ENCODE data around the gene S100A2. TPM values are rescaled to one million over a fixed set of nuclear protein-coding genes. Genes with fewer than 3 reads are reported as not detected.

Gene S100A2
- total and polyA plus RNA-seq, 2 experiments from 2014 or later = 0.66 to 0.89 TPM

DNA sequence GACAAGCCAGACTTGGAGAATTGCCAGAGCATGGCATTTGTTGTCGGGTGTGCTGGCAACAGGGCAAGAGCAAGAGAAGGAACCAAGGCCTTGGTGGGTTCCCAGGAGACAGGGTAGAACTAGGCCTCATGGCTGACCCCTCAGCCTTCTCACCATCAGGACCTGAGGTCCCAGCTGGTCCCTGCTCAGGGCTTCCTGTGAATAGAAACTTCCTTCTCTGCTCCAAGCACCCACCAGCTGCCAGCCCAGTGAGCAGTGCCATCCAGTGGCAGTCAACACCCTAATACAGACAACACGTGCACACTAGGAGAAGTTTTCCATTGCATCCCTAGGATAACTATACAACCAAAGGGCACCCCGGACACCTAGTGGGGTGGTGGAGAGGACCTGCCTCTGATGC lies 52.6 kb downstream of the S100A2 start (continued):
- no peak for TF ChIP-seq JUNB (IDR thresholded peaks at IDR 0.05; ENCODE audit: unreplicated experiment)
- TF ChIP-seq EZH2phosphoT487 (IDR thresholded peaks at IDR 0.05; ENCODE audit: unreplicated experiment) = no peak
- TF ChIP-seq ZNF114 (CRISPR knock-in tag; IDR thresholded peaks at IDR 0.05) = no peak
- TF ChIP-seq, protein P1, sequence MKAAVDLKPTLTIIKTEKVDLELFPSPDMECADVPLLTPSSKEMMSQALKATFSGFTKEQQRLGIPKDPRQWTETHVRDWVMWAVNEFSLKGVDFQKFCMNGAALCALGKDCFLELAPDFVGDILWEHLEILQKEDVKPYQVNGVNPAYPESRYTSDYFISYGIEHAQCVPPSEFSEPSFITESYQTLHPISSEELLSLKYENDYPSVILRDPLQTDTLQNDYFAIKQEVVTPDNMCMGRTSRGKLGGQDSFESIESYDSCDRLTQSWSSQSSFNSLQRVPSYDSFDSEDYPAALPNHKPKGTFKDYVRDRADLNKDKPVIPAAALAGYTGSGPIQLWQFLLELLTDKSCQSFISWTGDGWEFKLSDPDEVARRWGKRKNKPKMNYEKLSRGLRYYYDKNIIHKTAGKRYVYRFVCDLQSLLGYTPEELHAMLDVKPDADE (IDR thresholded peaks at IDR 0.05) = no peak
- TF ChIP-seq, protein P2, sequence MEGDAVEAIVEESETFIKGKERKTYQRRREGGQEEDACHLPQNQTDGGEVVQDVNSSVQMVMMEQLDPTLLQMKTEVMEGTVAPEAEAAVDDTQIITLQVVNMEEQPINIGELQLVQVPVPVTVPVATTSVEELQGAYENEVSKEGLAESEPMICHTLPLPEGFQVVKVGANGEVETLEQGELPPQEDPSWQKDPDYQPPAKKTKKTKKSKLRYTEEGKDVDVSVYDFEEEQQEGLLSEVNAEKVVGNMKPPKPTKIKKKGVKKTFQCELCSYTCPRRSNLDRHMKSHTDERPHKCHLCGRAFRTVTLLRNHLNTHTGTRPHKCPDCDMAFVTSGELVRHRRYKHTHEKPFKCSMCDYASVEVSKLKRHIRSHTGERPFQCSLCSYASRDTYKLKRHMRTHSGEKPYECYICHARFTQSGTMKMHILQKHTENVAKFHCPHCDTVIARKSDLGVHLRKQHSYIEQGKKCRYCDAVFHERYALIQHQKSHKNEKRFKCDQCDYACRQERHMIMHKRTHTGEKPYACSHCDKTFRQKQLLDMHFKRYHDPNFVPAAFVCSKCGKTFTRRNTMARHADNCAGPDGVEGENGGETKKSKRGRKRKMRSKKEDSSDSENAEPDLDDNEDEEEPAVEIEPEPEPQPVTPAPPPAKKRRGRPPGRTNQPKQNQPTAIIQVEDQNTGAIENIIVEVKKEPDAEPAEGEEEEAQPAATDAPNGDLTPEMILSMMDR (conservative IDR thresholded peaks at IDR 0.05; ENCODE audit: low read depth in 2 of 2) = no peak
- TF ChIP-seq EZH2 (IDR thresholded peaks at IDR 0.05; ENCODE audit: low read depth, unreplicated experiment) = no peak
- TF ChIP-seq ZNF331 (CRISPR knock-in tag; IDR thresholded peaks at IDR 0.05; ENCODE audit: low read depth) = no peak
- TF ChIP-seq CREB1 (CRISPR knock-in tag; IDR thresholded peaks at IDR 0.05; ENCODE audit: low read depth) = no peak
- TF ChIP-seq, protein P3, sequence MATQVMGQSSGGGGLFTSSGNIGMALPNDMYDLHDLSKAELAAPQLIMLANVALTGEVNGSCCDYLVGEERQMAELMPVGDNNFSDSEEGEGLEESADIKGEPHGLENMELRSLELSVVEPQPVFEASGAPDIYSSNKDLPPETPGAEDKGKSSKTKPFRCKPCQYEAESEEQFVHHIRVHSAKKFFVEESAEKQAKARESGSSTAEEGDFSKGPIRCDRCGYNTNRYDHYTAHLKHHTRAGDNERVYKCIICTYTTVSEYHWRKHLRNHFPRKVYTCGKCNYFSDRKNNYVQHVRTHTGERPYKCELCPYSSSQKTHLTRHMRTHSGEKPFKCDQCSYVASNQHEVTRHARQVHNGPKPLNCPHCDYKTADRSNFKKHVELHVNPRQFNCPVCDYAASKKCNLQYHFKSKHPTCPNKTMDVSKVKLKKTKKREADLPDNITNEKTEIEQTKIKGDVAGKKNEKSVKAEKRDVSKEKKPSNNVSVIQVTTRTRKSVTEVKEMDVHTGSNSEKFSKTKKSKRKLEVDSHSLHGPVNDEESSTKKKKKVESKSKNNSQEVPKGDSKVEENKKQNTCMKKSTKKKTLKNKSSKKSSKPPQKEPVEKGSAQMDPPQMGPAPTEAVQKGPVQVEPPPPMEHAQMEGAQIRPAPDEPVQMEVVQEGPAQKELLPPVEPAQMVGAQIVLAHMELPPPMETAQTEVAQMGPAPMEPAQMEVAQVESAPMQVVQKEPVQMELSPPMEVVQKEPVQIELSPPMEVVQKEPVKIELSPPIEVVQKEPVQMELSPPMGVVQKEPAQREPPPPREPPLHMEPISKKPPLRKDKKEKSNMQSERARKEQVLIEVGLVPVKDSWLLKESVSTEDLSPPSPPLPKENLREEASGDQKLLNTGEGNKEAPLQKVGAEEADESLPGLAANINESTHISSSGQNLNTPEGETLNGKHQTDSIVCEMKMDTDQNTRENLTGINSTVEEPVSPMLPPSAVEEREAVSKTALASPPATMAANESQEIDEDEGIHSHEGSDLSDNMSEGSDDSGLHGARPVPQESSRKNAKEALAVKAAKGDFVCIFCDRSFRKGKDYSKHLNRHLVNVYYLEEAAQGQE (IDR thresholded peaks at IDR 0.05; ENCODE audit: unreplicated experiment) = no peak
- no peak for TF ChIP-seq STAT1 (IDR thresholded peaks at IDR 0.05; ENCODE audit: unreplicated experiment)

Other genes with a start within 250 kb of the S100A2 start
- gene PGLYRP4, start 217.0 kb downstream of the S100A2 start, total RNA-seq (2014; rRNA removed; shearing (Covaris generic)) = not detected in 2 replicates
- gene PGLYRP4, start 217.0 kb downstream of the S100A2 start, polyA plus RNA-seq (2016; fragmentation: Nextera tagmentation; extraction: Ambion mirVana) = not detected in 2 replicates
- not detected in 2 replicates for gene S100A9, start 208.0 kb downstream of the S100A2 start, total RNA-seq (2014; rRNA removed; shearing (Covaris generic))
- not detected in 2 replicates for gene S100A9, start 208.0 kb downstream of the S100A2 start, polyA plus RNA-seq (2016; fragmentation: Nextera tagmentation; extraction: Ambion mirVana)
- not detected in 2 replicates for gene S100A12, start 190.2 kb downstream of the S100A2 start, total RNA-seq (2014; rRNA removed; shearing (Covaris generic))
- not detected in 2 replicates for gene S100A12, start 190.2 kb downstream of the S100A2 start, polyA plus RNA-seq (2016; fragmentation: Nextera tagmentation; extraction: Ambion mirVana)
- gene S100A8, start 174.8 kb downstream of the S100A2 start, total RNA-seq (2014; rRNA removed; shearing (Covaris generic)) = not detected in 2 replicates
- gene S100A8, start 174.8 kb downstream of the S100A2 start, polyA plus RNA-seq (2016; fragmentation: Nextera tagmentation; extraction: Ambion mirVana) = not detected in 2 replicates
- gene S100A7A, start 149.3 kb downstream of the S100A2 start, total RNA-seq (2014; rRNA removed; shearing (Covaris generic)) = not detected in 2 replicates
- not detected in 2 replicates for gene S100A7A, start 149.3 kb downstream of the S100A2 start, polyA plus RNA-seq (2016; fragmentation: Nextera tagmentation; extraction: Ambion mirVana)
- not detected in 2 replicates for gene S100A7, start 105.2 kb downstream of the S100A2 start, total RNA-seq (2014; rRNA removed; shearing (Covaris generic))
- not detected in 2 replicates for gene S100A7, start 105.2 kb downstream of the S100A2 start, polyA plus RNA-seq (2016; fragmentation: Nextera tagmentation; extraction: Ambion mirVana)
- 7.3 and 9.4 TPM in 2 replicates for gene S100A6, start 29.9 kb downstream of the S100A2 start, total RNA-seq (2014; rRNA removed; shearing (Covaris generic))
- 77.5 and 98.0 TPM in 2 replicates for gene S100A6, start 29.9 kb downstream of the S100A2 start, polyA plus RNA-seq (2016; fragmentation: Nextera tagmentation; extraction: Ambion mirVana)
- not detected in 2 replicates for gene S100A5, start 24.9 kb downstream of the S100A2 start, total RNA-seq (2014; rRNA removed; shearing (Covaris generic))
- gene S100A5, start 24.9 kb downstream of the S100A2 start, polyA plus RNA-seq (2016; fragmentation: Nextera tagmentation; extraction: Ambion mirVana) = 0.47 TPM in 1 of 2 replicates, not detected in the other
- gene S100A4, start 20.0 kb downstream of the S100A2 start, total RNA-seq (2014; rRNA removed; shearing (Covaris generic)) = 8.2 and 14.2 TPM in 2 replicates
- gene S100A4, start 20.0 kb downstream of the S100A2 start, polyA plus RNA-seq (2016; fragmentation: Nextera tagmentation; extraction: Ambion mirVana) = 34.6 and 36.0 TPM in 2 replicates
- not detected in 2 replicates for gene S100A3, start 16.6 kb downstream of the S100A2 start, total RNA-seq (2014; rRNA removed; shearing (Covaris generic))
- not detected in 2 replicates for gene S100A3, start 16.6 kb downstream of the S100A2 start, polyA plus RNA-seq (2016; fragmentation: Nextera tagmentation; extraction: Ambion mirVana)
- 10.6 and 20.4 TPM in 2 replicates for gene S100A16, start 47.3 kb upstream of the S100A2 start, total RNA-seq (2014; rRNA removed; shearing (Covaris generic))
- gene S100A16, start 47.3 kb upstream of the S100A2 start, polyA plus RNA-seq (2016; fragmentation: Nextera tagmentation; extraction: Ambion mirVana) = 10.5 and 13.0 TPM in 2 replicates
- 0.28 TPM in 1 of 2 replicates, not detected in the other for gene S100A14, start 50.5 kb upstream of the S100A2 start, total RNA-seq (2014; rRNA removed; shearing (Covaris generic))
- gene S100A14, start 50.5 kb upstream of the S100A2 start, polyA plus RNA-seq (2016; fragmentation: Nextera tagmentation; extraction: Ambion mirVana) = 0.53 and 0.64 TPM in 2 replicates
- gene S100A13, start 61.7 kb upstream of the S100A2 start, total RNA-seq (2014; rRNA removed; shearing (Covaris generic)) = 32.7 and 35.3 TPM in 2 replicates
- 165 and 182 TPM in 2 replicates for gene S100A13, start 61.7 kb upstream of the S100A2 start, polyA plus RNA-seq (2016; fragmentation: Nextera tagmentation; extraction: Ambion mirVana)
- gene S100A1, start 62.6 kb upstream of the S100A2 start, total RNA-seq (2014; rRNA removed; shearing (Covaris generic)) = 0.66 TPM in 1 of 2 replicates, not detected in the other
- 0.13 TPM in 1 of 2 replicates, not detected in the other for gene S100A1, start 62.6 kb upstream of the S100A2 start, polyA plus RNA-seq (2016; fragmentation: Nextera tagmentation; extraction: Ambion mirVana)
- gene CHTOP, start 68.2 kb upstream of the S100A2 start, total RNA-seq (2014; rRNA removed; shearing (Covaris generic)) = 68.9 and 73.4 TPM in 2 replicates
- gene CHTOP, start 68.2 kb upstream of the S100A2 start, polyA plus RNA-seq (2016; fragmentation: Nextera tagmentation; extraction: Ambion mirVana) = 86.6 and 97.8 TPM in 2 replicates
- gene SNAPIN, start 92.9 kb upstream of the S100A2 start, total RNA-seq (2014; rRNA removed; shearing (Covaris generic)) = 25.6 and 28.1 TPM in 2 replicates
- 43.7 and 48.5 TPM in 2 replicates for gene SNAPIN, start 92.9 kb upstream of the S100A2 start, polyA plus RNA-seq (2016; fragmentation: Nextera tagmentation; extraction: Ambion mirVana)
- gene ILF2, start 105.1 kb upstream of the S100A2 start, total RNA-seq (2014; rRNA removed; shearing (Covaris generic)) = 314 and 337 TPM in 2 replicates
- gene ILF2, start 105.1 kb upstream of the S100A2 start, polyA plus RNA-seq (2016; fragmentation: Nextera tagmentation; extraction: Ambion mirVana) = 204 and 214 TPM in 2 replicates
- 8.5 and 9.0 TPM in 2 replicates for gene NPR1, start 112.8 kb upstream of the S100A2 start, total RNA-seq (2014; rRNA removed; shearing (Covaris generic))
- gene NPR1, start 112.8 kb upstream of the S100A2 start, polyA plus RNA-seq (2016; fragmentation: Nextera tagmentation; extraction: Ambion mirVana) = 3.3 and 3.7 TPM in 2 replicates
- gene INTS3, start 162.2 kb upstream of the S100A2 start, total RNA-seq (2014; rRNA removed; shearing (Covaris generic)) = 51.3 and 51.5 TPM in 2 replicates
- gene INTS3, start 162.2 kb upstream of the S100A2 start, polyA plus RNA-seq (2016; fragmentation: Nextera tagmentation; extraction: Ambion mirVana) = 21.5 and 22.7 TPM in 2 replicates
- gene SLC27A3, start 209.6 kb upstream of the S100A2 start, total RNA-seq (2014; rRNA removed; shearing (Covaris generic)) = 18.8 and 24.2 TPM in 2 replicates
- 26.3 and 27.1 TPM in 2 replicates for gene SLC27A3, start 209.6 kb upstream of the S100A2 start, polyA plus RNA-seq (2016; fragmentation: Nextera tagmentation; extraction: Ambion mirVana)

Measured in GM23338 (cell line).